ENCODE measurements around the gene NSD2. TPM values are rescaled to one million over a fixed set of nuclear protein-coding genes. Genes with fewer than 3 reads are reported as not detected.
A peak's percentile ranks its signal among the peaks of the same experiment; 100 is the strongest.

Gene NSD2
- total RNA-seq, 2 donors from 2014 or later, result 23.8 to 36.3 TPM

DNA sequence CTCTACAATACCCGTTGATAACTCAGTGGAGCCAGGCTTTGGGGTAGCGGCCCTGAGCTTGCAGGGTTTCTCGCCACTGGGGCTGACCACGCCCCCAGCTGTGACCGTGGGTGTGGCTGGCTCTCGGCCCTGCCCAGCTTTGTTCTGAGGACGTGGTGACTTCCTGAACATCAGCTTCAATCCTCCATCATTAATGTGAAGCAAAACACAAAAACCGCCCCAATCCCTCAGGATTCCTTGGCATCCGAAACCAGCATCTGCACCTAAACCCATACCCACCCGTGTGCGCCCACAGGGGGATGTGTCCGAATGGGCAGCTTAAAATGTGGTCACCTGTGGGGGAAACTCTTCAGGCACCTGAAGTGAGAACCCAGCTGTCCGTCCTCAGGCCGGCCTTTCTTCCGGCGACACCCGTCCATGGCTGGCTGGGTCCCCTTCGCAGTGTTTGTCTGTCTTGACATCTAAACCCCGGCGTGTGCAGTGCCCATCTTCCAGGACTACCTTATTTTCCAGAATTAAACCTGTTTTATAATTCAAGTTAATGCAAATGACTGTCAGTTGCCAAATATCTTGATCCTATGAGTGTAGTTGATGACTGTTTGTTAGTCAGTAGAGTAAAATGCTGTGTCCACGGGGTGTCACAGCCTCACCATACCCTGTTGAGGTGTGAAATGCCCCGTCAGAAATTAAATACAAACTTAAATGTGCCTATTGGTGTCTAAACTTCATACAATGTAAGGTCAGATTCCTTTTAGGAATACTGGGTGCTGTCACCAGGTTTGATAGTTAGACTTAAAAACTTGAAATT, 110.3 kb downstream of the NSD2 start:
- no peaks in the 10 kb centered on the region for H3K27me3 ChIP-seq
- DNase-seq (ENCODE audit: low spot score), result no peak
- no peak overlapping the region for H3K27ac ChIP-seq
- H3K4me1 ChIP-seq, result peaks cover 0 to 7% of the 10 kb centered on the region in 2 donors
- TF ChIP-seq, protein P1, sequence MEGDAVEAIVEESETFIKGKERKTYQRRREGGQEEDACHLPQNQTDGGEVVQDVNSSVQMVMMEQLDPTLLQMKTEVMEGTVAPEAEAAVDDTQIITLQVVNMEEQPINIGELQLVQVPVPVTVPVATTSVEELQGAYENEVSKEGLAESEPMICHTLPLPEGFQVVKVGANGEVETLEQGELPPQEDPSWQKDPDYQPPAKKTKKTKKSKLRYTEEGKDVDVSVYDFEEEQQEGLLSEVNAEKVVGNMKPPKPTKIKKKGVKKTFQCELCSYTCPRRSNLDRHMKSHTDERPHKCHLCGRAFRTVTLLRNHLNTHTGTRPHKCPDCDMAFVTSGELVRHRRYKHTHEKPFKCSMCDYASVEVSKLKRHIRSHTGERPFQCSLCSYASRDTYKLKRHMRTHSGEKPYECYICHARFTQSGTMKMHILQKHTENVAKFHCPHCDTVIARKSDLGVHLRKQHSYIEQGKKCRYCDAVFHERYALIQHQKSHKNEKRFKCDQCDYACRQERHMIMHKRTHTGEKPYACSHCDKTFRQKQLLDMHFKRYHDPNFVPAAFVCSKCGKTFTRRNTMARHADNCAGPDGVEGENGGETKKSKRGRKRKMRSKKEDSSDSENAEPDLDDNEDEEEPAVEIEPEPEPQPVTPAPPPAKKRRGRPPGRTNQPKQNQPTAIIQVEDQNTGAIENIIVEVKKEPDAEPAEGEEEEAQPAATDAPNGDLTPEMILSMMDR (IDR thresholded peaks at IDR 0.05), result no peak
- H3K36me3 ChIP-seq, result peaks cover 80% of the 10 kb centered on the region
- no peaks in the 10 kb centered on the region for H3K9me3 ChIP-seq
- H3K4me3 ChIP-seq, result no peak overlapping the region

DNA sequence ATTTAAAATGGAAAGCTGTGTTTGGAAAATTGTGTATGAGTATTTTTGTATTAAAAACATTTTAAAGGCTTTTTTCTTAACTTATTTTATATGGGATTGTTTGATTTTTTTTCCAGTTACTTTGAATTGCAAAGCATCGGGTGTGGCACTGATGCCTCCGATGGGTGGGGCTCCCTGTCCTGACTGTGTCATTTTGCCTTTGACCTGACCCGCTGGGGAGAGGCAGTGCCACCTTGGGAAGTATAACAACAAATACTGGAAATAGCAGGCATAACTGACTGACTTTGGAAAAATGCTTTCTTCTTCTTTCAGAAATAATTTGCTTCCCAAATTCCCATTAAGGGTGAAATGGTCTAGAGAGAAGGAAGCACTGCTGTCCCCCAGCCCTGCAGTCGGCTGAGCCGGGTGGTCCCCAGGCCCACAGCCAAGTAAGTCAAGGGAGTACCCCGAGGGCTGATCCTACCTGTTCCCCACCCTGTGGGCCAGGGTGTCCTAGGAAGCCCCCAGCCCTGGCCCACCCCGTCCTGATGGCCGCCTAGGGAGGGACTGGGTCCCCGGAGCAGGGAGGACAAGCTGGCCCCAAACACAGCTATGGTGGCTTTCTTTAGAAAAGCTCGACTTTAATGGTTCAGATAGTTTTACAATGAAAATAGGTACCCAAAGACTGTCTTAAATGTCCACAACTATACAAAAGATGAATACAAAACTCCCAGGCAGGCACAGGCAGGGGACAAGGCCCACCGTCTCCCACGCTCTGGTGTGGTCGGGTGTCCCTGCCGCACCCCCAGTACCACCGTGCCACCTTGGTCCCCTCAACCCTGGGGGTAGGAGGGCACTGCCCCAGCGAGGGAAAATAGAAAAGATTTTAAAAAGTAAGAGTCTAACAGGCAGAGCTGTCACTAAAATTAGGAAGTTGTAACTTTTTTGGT, 111.2 kb downstream of the NSD2 start:
- TF ChIP-seq, protein P1 (IDR thresholded peaks at IDR 0.05), result no peak
- H3K4me1 ChIP-seq, result peaks cover 0 to 7% of the 10 kb centered on the region in 2 donors
- H3K9me3 ChIP-seq, result no peaks in the 10 kb centered on the region
- no peaks in the 10 kb centered on the region for H3K27me3 ChIP-seq
- H3K27ac ChIP-seq, result peak overlapping the region in 1 of 2 donors; percentile 16
- no peak overlapping the region for H3K4me3 ChIP-seq
- peaks cover 82% of the 10 kb centered on the region for H3K36me3 ChIP-seq
- DNase-seq (ENCODE audit: low spot score), result no peak

DNA sequence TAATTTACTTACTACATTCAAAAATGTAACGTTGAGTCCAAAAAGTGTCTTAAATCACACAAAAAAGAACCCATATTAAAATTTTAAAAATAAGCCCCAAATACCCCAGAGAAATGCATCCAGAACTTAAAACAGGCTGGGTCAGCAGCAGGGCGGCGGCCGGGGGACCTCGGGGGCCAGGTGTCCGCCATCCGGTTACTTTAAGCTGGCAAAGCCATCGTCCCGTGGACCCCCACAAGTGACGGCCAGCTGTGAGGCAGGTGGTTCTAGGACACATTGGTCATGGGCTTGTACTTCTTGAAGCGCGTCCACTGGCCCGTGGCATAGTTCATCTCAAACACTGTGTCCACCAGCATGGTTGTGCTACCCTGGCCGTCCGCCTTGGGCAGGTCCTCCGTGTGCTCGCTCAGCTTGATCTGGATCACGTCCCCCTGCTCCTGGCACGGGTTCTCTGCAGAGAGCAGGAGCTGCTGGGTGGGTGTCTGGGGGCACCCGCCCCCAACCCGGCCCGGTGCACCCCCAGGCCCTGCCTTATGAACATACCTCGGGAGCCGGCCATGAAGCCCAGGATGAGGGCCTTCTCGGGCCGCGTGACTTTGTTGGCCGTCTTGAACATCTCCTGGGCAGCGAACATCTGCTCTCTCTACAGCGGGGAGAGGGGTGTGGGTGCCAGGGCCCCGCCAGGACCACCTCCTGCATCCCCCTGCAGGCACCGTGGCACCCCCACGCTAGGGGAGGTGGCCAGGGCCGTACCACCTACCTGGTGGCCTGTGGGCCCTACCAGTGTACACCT, 112.1 kb downstream of the NSD2 start:
- no peak overlapping the region for H3K27ac ChIP-seq
- H3K4me3 ChIP-seq, result no peak overlapping the region
- H3K36me3 ChIP-seq, result peaks cover 86% of the 10 kb centered on the region
- H3K9me3 ChIP-seq, result no peaks in the 10 kb centered on the region
- no peaks in the 10 kb centered on the region for H3K27me3 ChIP-seq
- H3K4me1 ChIP-seq, result peaks cover 0 to 7% of the 10 kb centered on the region in 2 donors
- TF ChIP-seq, protein P1 (IDR thresholded peaks at IDR 0.05), result no peak
- DNase-seq (ENCODE audit: low spot score), result no peak

DNA sequence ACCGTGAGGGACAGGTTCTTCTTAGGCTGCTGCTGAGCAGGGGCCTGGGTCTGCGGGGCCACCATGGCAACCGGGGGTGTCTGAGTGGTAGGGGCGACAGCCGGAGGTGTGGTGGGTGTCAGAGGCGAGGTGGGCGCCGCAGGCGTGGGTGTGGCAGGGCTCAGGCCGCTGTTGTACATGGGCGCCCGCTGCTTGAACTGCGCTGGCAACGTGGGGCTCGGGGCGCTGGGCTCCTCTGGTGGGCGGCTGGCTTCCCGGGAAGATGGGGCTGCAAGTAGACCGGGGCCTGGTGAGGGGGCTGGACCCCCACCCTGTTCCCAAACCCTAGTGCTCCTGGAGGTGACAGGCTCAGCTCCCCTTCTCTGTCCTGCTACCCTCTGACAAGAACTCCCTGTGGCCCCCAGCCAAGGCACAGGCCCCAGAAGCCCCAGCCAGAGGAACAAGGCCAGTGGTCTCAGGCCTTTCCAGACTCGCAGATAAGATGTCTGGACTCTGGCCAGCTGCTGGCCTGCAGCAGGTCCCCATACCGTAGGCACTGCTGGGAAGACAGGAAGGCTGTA, 112.7 kb downstream of the NSD2 start:
- Histone ChIP-seq H3K27ac (peak overlapping the region in 1 of 2 donors; percentile 11), H3K4me3 (no peak overlapping the region), H3K36me3 (peaks cover 86% of the 10 kb centered on the region), H3K4me1 (peaks cover 0 to 7% of the 10 kb centered on the region in 2 donors), H3K9me3 (no peaks in the 10 kb centered on the region), H3K27me3 (no peaks in the 10 kb centered on the region)
- no peak for DNase-seq (ENCODE audit: low spot score)
- TF ChIP-seq, protein P1 (IDR thresholded peaks at IDR 0.05), result no peak

Measured in right atrium auricular region (tissue), 2 donors.